ENCODE results near the gene SLC25A3. TPM values are rescaled to one million over a fixed set of nuclear protein-coding genes. Genes with fewer than 3 reads are reported as not detected.

SLC25A3 gene
- total and polyA plus RNA-seq, 2 of the 13 experiments (the other 11 are each of a cell fraction or from before 2014, with no cell fraction given), result 292 to 829 TPM

DNA sequence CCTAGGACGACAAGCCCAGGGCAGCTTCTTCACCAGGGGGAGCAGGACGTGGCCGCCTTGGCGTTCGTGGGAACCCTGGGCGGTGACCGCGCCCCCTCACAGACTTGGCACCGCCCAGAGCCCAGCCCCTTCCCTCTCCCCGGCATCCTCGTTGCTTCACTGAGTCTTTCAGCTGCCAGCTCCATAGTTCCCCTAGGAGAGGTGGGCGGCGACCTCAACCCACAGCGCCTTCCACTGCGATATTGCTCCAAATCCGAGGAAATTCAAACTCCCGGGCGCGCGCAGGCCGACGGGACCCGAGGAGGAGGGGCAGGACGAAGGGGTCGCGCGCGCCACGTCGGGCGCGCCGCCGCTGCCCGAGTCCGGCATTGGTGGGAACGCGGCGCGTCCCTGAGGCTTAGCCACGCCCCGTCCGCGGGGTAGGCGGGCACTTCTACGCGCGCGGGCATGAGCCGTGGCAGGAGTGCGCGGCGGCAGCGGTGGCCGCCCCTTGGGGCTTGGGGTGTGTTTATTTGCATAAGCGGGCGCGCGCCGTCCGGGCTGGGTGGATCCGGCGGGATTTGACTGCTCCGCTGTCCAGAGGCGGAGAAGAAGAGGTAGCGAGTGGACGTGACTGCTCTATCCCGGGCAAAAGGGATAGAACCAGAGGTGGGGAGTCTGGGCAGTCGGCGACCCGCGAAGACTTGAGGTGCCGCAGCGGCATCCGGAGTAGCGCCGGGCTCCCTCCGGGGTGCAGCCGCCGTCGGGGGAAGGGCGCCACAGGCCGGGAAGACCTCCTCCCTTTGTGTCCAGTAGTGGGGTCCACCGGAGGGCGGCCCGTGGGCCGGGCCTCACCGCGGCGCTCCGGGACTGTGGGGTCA lies 51.5 kb downstream of the SLC25A3 start, which contains the start of the genes APAF1 and IKBIP (continued):
- TF ChIP-seq ZNF558 (CRISPR knock-in tag; IDR thresholded peaks at IDR 0.05; ENCODE audit: borderline replicate concordance), result peak; percentile 4; the same call in 1 of the 2 replicates
- TF ChIP-seq, protein P1, sequence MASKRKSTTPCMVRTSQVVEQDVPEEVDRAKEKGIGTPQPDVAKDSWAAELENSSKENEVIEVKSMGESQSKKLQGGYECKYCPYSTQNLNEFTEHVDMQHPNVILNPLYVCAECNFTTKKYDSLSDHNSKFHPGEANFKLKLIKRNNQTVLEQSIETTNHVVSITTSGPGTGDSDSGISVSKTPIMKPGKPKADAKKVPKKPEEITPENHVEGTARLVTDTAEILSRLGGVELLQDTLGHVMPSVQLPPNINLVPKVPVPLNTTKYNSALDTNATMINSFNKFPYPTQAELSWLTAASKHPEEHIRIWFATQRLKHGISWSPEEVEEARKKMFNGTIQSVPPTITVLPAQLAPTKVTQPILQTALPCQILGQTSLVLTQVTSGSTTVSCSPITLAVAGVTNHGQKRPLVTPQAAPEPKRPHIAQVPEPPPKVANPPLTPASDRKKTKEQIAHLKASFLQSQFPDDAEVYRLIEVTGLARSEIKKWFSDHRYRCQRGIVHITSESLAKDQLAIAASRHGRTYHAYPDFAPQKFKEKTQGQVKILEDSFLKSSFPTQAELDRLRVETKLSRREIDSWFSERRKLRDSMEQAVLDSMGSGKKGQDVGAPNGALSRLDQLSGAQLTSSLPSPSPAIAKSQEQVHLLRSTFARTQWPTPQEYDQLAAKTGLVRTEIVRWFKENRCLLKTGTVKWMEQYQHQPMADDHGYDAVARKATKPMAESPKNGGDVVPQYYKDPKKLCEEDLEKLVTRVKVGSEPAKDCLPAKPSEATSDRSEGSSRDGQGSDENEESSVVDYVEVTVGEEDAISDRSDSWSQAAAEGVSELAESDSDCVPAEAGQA (IDR thresholded peaks at IDR 0.05; ENCODE audit: low read depth), result 0 out of 2 replicates have a peak, but pooled peaks have one; percentile 21
- TF ChIP-seq, protein P1 (CRISPR knock-in tag; IDR thresholded peaks at IDR 0.05; ENCODE audit: borderline replicate concordance), result no peak
- no peak for TF ChIP-seq CHCHD3 (CRISPR knock-in tag; IDR thresholded peaks at IDR 0.05)
- no peak for TF ChIP-seq RARG (CRISPR knock-in tag; IDR thresholded peaks at IDR 0.05; ENCODE audit: low read depth)
- peak; percentile 18 for TF ChIP-seq TEAD3 (CRISPR knock-in tag; optimal IDR thresholded peaks at IDR 0.05; ENCODE audit: borderline replicate concordance)
- peak; percentile 9 for TF ChIP-seq YY1 (IDR thresholded peaks at IDR 0.05; ENCODE audit: insufficient read depth, insufficient replicate concordance, low read depth, low read length)
- TF ChIP-seq, protein P2, sequence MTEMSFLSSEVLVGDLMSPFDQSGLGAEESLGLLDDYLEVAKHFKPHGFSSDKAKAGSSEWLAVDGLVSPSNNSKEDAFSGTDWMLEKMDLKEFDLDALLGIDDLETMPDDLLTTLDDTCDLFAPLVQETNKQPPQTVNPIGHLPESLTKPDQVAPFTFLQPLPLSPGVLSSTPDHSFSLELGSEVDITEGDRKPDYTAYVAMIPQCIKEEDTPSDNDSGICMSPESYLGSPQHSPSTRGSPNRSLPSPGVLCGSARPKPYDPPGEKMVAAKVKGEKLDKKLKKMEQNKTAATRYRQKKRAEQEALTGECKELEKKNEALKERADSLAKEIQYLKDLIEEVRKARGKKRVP (CRISPR knock-in tag; IDR thresholded peaks at IDR 0.05), result peak in 1 of 2 experiments; percentile 65; a peak in 1 of 4 replicates
- no peak; the same call in 1 of the 2 replicates for TF ChIP-seq SKIL (CRISPR knock-in tag; IDR thresholded peaks at IDR 0.05; ENCODE audit: borderline replicate concordance)
- TF ChIP-seq ZNF605 (CRISPR knock-in tag; IDR thresholded peaks at IDR 0.05), result 0 out of 2 replicates have a peak, but pooled peaks have one; percentile 10
- TF ChIP-seq, protein P3, sequence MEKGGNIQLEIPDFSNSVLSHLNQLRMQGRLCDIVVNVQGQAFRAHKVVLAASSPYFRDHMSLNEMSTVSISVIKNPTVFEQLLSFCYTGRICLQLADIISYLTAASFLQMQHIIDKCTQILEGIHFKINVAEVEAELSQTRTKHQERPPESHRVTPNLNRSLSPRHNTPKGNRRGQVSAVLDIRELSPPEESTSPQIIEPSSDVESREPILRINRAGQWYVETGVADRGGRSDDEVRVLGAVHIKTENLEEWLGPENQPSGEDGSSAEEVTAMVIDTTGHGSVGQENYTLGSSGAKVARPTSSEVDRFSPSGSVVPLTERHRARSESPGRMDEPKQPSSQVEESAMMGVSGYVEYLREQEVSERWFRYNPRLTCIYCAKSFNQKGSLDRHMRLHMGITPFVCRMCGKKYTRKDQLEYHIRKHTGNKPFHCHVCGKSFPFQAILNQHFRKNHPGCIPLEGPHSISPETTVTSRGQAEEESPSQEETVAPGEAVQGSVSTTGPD (CRISPR knock-in tag; IDR thresholded peaks at IDR 0.05), result peak; percentile 58; the same call in 1 of the 2 replicates
- TF ChIP-seq ARID2 (CRISPR knock-in tag; IDR thresholded peaks at IDR 0.05; ENCODE audit: borderline replicate concordance), result no peak

Measured in HepG2 (cell line).